Measurements from ENCODE around the gene PRRT1.
A peak's percentile ranks its signal among the peaks of the same experiment; 100 is the strongest.
"Not testable (repeated sequence)": the region's sequence is repeated elsewhere in the genome, so short reads cannot be mapped to it uniquely, and the experiment has no call there.

PRRT1 gene

DNA sequence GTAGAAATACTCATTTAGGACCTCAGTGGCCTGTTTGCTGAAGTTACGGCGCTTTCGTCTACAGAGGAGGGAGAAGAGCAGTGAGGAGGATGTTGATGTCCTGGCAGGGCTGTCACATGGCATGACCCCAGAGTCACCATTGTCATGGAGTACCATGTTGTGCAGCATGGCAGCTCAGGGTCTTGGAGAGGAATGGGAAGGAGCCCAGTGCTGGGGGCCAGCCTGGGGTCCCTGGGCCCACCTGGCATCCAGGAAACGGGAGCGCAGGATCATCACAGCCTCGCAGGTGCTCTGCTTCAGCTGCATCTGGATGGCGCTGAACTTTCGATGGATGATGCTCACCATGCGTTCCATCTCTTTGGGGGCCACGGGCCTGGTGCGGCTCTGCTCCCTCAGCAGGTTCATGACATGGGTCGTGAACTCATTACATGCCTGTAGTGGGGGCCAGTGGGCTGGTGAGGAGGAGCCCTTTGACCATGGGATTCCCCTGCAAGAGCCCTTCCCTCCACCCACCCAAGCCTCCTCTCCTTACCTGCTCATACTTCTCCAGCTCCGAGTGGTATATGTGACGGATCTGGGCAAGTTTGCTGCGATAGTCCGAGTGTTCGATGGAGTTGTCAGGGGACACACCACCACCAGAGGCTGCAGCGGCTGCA is 36.1 kb upstream of the PRRT1 start:
- DNase-seq: not testable (repeated sequence)

DNA sequence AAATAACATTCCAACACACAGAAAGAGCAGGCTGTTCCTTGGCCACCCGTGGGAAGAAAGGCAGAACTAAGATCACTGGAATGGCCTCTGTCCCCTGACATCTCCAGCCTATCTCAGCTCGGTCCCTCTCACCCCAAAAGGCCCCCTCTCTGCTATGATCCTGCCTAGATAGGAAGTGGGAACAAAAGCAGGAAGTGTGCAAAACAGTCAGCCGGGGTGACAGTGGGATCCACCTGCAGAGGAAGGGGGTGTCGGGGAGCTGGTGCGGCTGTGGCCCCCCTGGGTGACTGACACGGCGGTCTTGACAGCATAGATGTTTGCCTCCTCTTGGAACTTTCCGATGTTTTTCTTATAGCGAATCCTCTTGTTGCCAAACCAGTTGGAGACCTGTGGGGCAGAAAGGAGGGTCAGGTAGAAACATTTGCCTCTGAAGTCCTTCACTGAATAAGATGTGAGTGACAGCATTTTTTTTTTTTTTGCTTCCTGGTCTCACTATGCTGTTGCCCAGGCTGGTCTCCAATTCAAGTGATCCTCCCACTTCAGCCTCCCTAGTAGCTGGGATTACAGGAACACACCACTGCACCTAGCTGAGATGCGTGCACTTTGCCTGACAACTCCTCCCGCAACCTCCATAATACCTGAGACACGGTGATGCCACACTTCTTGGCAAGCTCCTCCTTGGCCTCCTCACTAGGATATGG is 35.4 kb upstream of the PRRT1 start:
- DNase-seq: no peak

DNA sequence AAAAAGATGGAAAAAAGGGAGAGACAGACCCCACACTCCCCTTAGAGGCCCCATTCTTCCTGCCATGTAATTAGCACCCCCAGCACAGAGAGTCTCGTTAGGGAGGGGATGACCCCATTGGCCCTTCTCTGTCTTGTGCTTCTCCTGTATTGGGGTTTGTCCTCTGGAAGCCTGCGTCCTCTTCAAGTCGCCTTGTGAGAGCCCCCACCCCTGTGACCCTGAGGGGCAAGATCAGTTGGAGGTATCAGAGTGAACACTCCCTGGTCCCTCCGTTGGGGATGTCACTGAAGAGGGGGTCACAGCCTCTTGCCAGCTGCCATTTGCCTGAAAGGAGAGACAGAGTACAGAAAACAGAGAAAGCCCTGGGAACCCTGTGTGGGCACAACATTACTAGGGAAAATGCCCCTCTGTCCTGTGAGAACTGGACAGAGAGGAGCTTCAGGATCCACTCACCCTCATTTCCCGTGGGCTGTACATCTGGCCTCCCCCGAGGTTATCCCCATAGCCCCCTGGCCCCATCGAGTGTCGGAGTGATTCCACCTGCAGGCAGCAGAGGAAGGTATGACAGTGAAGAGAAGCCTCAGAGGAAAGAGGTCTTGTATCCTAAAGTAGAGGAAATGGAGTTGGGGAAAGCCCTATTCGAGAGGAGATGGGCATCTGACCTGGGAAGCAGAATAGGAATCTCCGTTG is 34.6 kb upstream of the PRRT1 start:
- DNase-seq: not testable (repeated sequence)

DNA sequence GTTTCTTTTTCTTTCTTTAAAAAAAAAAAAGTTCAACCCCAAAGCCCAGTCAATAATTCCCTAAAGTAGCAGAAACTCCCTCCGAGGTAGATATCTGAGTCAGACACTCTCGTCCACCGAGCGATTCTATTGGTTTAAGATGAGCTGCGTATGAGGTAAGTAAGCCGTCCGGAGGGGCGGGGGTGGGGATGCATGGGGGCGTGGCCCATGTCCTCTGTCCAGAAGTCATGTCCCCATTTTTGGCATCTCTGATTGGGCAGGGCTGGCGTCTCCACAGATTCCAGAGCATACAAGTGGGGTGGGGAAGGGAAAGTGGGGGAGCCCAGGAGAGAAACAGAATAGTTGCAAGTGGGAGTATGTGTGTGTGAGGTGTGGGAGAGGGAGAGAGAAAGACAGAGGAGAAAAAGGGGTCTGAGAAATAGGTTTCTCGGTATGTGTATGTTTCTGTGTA is 34.0 kb upstream of the PRRT1 start:
- not testable (repeated sequence) for DNase-seq

DNA sequence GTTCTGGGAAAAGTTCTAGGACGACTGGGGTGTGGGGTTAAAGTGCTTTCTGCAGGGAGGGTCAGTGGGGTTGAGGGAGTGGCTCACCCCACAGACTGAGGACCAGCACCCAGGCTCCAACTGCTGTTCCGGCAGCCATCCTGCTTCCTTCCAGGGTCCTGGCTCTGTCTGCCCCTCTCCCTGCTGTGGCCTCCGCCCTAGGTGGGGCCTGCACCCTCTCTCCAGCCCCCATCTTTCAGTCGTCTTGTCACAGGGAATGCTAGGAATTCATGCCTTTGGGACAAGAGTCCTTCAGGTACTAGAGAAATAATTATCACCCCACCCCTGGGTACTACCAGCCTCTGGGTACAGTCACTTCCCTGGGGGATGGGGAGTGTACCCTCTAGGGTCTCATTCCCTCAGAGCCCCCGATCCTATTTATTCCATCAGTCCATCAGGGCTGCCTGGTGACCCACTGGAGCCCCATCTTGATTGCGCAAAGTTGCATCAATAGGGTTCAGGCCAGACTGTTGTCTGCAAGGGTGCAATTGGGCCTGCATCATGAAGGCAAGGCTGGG is 32.4 kb upstream of the PRRT1 start, which contains the start of gene AGER:
Gene AGER, minus strand, starts transcription at position 170 of the 557 bp plus-strand sequence. Its CDS starts 31 bp downstream, at position 139.
- no peak for DNase-seq

DNA sequence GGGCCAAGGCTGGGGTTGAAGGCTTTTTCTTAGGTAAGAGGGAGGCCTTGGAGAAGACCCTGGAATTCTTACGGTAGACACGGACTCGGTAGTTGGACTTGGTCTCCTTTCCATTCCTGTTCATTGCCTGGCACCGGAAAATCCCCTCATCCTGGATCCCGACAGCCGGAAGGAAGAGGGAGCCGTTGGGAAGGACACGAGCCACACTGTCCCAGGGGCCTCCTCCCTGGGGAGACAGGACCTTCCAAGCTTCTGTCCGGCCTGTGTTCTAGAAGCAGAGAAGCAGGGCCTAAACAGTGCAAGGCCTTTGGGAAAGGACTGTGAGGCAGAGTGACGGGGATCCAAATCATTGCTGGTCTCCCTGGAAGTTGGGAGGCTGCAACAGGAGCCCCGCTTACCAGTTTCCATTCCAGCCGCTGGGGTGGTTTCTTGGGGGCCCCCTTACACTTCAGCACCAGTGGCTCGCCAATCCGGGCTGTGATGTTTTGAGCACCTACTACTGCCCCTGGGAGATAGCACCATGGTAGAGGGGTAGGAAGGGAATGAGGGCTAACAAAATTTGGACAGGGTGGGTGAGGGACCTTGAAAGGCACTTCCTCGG is 31.8 kb upstream of the PRRT1 start:
- no peak for DNase-seq

DNA sequence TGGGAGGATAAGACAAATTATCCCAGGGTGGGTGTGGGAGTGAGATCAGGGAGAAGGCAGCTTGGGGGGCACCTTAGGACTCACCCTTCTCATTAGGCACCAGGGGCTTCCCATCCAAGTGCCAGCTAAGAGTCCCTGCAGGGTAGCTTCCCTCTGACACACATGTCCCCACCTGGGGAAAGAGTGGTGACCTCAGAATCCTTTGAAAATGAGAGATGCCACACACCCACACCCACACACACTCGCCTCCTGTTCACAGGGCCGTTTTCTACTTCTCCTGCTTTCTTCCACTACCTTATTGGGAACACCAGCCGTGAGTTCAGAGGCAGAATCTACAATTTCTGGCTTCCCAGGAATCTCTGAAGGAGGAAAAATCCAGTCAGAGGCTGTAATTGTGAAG is 31.3 kb upstream of the PRRT1 start:
- no peak for DNase-seq

DNA sequence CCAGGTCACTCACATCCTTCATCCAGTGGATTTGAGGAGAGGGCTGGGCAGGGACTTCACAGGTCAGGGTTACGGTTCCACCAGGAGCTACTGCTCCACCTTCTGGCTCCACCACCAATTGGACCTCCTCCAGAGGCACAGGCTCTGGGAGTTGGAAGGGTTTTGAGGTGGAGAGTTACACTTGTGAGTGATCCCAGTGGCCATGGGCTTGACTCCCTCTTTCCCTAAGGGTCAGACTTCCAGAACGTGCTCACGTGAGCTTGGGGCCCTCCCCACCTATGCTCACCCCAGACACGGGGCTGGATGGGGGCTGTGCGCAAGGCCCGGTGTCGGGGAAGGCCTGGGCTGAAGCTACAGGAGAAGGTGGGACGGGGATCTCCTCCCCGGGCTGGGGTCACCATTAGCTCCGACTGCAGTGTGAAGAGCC is 30.8 kb upstream of the PRRT1 start:
- no peak for DNase-seq

DNA sequence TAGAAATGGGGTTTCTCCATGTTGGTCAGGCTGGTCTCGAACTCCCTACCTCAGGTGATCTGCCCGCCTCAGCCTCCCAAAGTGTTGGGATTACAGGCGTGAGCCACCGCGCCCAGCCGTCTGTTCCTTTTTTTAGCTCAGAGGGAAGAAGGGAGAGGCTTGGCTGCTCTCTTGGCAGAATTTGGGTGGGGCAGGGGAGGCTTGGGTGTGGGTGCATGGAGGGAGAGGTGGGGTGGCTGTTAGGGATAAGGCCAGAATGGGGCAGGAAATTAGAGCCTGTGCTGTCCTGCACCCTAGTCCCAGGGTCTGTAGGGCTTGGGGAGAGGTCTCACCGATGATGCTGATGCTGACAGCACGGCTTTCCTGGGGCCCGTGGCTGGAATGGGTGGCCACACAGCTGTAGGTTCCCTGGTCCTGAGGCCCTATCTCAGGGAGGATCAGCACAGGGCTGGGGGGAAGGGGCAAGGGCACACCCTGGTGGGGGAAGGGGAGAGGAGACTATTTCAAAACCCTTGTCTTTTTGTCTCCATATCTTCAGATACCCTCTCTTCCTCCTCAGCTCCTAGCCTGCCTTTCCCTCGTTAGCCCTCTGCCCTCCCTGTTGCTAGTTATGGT is 30.3 kb upstream of the PRRT1 start:
- no peak for DNase-seq

DNA sequence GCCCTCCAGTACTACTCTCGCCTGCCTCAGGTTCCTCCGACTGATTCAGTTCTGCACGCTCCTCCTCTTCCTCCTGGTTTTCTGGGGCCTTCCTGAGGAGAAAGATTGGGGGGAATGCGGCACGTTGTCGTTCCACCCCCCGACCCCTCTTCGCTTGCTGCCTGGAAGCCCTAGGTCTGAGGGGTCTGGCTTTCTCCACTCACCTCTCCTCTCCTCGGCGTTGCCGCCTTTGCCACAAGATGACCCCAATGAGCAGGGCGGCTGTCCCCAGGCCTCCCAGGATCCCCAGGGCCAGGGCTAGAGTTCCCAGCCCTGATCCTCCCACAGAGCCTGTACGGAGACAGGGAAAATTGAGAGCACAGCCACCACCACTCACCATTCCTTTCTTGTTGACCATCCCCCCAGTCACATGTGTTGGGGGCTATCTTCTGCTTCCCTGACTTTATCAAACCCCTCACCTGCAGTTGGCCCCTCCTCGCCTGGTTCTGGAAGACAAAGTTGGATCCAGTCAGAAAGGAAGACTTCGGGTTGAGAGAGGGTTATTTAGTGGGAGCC is 29.5 kb upstream of the PRRT1 start:
- DNase-seq: no peak

DNA sequence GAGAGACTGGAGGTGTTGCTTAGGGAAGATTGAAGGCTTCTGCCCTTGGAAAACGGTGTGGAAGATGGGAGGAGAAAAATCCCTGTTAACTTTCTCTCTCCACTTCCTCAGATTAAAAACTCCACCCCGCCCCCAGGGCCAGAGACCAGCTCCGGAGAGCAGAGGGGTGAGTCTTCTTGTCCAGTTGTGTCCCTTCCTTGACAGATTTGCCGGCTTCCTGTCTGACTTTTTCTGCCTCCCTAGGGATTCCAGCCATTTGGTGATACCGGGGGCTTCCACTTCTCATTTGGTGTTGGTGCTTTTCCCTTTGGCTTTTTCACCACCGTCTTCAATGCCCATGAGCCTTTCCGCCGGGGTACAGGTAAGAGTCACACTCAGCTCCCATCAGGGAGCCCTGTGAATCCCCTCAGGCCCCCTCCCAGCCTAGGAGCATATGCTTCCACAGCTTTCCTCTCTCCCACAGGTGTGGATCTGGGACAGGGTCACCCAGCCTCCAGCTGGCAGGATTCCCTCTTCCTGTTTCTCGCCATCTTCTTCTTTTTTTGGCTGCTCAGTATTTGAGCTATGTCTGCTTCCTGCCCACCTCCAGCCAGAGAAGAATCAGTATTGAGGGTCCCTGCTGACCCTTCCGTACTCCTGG is 28.1 kb upstream of the PRRT1 start:
- no peak for DNase-seq

DNA sequence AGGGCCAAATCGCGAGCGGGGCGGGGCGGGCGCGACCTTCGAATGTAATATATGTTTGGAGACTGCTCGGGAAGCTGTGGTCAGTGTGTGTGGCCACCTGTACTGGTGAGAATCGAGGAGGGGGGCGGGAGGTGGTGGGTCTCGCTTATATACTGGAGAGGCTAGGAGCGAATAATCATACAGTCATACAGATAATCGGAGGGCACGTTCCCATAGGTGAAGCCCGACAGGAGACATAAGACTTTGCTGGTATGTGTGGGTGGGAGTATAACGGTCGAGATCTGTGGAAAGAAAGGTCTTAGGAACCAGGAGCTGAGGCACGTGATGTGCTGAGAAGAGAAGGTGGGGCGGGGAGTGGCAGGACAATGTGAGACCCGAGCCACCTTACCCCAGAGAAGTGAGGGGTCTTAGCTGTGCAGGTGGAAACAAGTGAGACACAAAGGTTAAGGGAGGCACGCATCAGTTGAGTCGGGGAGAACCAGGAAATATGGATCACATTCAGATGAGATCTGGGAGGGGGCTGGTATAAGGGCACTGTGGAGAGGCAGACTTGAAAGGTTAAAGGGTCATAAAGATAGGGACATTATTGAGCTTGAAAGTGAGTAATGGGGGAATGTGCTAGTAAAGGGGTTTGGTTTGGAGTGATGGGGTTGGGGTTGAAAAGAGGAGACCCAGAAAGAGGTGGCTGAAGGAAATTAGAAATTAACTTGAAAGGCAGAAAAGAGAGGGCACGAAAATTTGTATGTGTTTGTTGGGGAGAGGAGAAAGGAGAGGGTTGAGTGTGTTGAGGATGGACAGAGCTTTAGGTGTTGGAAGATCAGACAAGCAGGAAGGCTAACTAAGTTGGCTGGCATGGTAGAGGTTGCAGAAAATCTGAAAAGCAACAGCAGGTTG is 27.1 kb upstream of the PRRT1 start:
- DNase-seq: no peak

DNA sequence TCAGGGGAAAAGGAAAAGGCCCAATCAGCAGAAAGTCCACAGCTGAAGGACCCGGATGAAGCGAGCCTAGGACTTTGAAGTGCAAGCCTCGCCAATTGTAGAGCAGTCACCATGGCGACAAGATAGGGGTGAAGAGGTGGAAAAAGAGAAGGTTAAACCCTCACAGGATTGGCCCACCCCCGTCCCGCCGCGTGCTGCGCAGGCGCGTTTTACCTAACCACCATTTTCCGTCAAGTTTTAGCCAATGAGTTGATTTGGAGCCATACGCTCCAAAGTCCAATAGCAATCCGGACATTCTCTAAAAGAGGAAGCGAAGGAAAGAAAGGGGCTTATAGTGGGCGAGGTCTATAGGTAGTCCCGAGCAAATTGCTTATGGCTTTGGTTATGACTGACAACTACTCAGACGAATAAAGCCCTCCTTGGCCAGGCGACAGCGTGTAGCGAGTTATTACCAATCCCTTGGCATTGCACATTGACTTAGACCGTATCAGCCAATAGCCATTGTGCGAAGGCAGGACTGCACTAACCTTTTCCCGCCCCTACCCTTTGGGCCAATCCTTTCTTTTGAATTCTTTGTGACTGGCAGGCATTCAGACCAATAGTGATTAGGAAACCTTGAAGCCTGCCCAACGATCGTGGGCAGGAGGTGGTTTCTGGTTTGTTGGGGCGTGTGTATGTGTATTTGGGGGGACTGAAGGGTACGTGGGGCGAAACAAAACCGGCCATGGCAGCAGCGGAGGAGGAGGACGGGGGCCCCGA is 26.2 kb upstream of the PRRT1 start, which contains the start of gene RNF5:
Gene RNF5, plus strand, starts transcription at position 618 of the 759 bp plus-strand sequence. Its CDS starts 107 bp downstream, at position 725.
- peak; percentile 100 for DNase-seq

DNA sequence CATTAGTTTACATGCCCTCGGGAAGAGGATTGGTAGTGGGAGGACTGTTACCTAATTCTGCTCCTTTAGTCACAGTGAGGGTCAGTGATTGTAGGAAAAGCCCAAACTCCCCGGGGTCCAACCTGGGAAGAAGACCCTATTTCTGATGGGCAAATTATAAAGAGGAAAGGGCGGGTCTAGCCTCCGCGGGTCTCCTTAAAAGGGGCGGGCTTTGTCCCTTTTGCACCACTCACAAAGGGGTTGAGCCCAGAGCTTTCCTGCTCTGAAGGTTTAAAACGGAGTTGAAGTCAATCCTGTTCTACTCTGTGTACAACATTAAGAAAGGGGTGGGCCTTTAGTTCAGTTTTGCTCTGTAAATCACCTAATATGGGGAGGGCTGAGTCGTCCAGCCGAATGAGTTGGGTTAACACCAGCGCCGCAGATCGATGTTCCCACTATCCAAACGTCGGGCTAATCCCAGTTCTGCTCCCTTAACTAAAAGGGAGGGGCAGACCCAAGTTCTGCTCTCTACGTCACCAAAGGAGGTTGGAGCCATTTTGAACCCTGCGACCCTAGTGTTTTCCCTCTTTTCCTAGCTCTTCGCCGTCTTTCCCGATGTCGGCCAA is 25.5 kb upstream of the PRRT1 start:
- DNase-seq: peak; percentile 80 to 81

DNA sequence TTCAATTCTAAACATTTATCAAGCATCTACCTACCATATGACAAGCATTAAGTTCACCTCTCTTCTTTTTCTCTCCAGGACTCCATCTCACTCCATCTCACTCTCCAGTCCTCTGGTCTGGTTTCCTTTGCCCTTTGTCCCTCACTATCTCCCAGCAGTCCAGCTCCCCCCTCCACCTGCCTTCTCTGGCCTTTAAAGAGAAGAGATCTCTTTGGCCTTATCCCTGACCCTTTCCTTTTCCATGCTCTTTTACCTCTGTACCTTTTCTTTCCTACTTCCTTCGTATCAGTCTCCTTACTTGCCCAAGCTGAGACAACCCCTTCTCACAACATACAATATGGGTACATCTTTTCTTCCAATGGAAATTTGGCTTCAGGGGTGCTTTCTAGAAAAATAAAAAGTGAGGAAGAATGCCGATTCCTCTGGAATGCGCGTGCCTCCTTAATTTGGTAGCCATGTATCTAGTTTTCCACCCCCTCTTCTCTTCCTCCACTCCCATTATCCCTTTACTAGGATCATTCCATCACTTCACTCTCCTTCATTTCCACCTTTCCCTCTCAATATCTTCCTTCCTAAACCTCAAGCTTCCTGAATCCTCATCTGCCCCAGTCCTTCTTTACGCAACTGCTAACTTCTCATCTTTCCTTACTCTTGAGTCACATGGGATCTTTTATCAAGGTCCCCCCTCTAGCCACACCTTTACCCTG is 24.9 kb upstream of the PRRT1 start:
- DNase-seq: peak in 1 of 2 experiments; percentile 34

DNA sequence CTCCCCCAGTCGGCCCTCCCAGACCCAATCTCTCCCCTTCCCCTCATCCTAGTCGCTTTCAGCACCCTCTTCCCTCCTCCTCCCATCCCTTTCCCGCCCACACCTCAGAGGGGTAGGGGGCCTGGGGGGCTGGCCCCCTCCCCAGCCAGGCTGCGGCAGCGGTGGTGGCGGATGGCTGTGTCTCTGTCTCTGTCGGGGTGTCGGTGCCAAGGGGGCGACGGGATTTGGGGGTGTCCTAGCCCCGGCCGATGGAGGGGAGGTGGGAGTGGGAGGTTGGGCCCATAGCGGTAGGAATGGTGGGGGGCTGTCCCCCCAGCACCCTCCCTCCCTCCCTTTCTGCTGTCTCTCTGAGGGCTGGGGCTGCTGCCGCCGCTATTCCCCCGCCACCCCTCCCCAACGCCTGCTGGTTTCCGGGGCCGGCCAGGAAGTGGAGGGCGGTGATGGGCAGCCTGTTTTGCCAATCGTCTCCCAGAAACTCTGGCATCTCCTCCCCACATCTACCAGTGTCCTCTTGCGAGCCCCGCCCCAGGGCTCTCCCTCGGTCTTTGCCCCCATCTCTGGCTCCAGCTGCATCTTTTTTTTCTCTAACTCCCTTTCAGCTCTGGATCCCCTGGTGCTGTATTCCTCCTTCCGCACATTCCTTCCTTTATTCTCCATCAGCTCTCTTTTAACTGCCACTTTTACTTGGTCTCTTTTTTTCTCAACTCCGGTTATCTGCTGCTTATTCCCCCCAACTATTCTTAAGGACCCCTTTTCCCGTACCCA is 24.2 kb upstream of the PRRT1 start, which contains the start of gene AGPAT1:
Gene AGPAT1, minus strand, starts transcription at position 374 of the 765 bp plus-strand sequence. CDS start 4,588 bp downstream, outside the sequence.
- peak; percentile 92 to 95 for DNase-seq

DNA sequence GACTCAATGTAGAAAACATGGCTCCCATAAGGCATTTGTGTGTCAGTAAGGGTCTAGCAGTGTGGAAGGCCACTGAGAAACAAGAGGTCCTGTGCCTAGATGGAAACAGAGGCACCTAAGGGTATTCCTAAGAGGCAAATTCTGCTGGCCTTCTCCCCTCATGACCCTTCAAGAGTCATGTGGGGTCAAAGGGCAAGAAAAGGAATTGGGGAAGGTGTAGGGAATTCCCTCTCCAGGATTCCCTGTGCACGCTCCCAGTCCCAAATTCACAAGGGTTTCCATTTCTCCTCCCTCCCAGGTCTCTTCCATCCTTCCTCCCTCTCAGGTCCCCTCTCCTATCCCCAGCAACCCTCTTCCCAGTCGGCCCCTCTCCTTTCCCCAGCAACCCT is 23.6 kb upstream of the PRRT1 start:
- no peak for DNase-seq

DNA sequence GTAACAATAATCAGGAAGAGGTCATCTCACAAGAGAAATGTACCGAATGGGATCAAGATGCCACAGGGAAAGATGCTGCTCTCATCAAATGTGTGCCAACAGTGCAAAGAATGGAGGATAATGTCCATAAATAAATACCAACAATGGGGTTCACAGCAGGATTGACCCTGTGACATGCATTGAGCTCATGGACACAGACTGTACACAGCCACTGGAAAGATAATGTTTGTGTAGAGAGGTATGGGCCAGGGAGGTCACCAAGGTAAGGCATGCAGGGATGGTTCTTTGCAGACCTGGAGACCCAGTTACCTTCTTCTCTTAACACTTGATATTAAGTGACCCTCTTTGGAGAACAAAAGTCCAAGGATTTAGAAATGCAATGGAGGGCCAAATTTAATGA is 22.7 kb upstream of the PRRT1 start:
- no peak for DNase-seq

All from NCI-H446 (cell line).